Left cardiac atrium (tissue), 4 donors: ENCODE data around the gene ACAD9. TPM values are rescaled to one million over a fixed set of nuclear protein-coding genes. Genes with fewer than 3 reads are reported as not detected.
"Not testable (repeated sequence)": the region's sequence is repeated elsewhere in the genome, so short reads cannot be mapped to it uniquely, and the experiment has no call there.

ENCODE experiments used
- ATAC-seq, 2 donors: fragments of 200-7000 bp; cut with Tn5 transposase; one replicate each; pipeline ENCODE4 v1.9.1; 2020; ENCODE audit warnings: mild to moderate bottlenecking in 2 of 2, moderate library complexity in 2 of 2
- DNase-seq: peaks from one replicate; pipeline ENCODE4 v3.0.0-alpha.2; 2020
- intact Hi-C, 2 donors: fragments of 100-400 bp; cut with DNase I; formaldehyde crosslinking; loops; one replicate each; pipeline versions ENCODE4 v1.14.1 to v1.15.1; 2022 to 2023
- total RNA-seq, 2 donors: library from RNA; stranded (reverse); fragmentation: NEBNext Ultra II Directional; extraction: Animal tissue kit (Norgen Biotek cat#: 25700); gene quantifications; one replicate each; pipeline ENCODE4 v1.2.1, GENCODE V29; 2021
- donor health status: DM: no; HTN: yes; CAD: no.
- donor health status: DM: no; HTN: yes; CAD: no; lungs with severe emphysema.
- donor health status: DM: yes; HTN: yes; CAD: no.
- donor health status: Dilated cardiomyopathy.

Gene ACAD9
- total RNA-seq, 2 donors from 2014 or later, result 35.3 to 37.5 TPM

- DNase-seq (no peak), ATAC-seq (no peak)
- intact Hi-C loops, result loop anchor here in 1 of 2 donors (10.0 kb wide), 1 partner anchor 240 kb away; no protein-coding TSS in a partner anchor
These were observed 24.9 kb upstream of the ACAD9 start for GRCh38 chr3:128854475-128854874.

- ATAC-seq (peak; percentile 76 to 89), DNase-seq (no peak)
- intact Hi-C loops, result loop anchor here in 1 of 2 donors (10.0 kb wide), 1 partner anchor 241 kb away; no protein-coding TSS in a partner anchor
These were observed 23.9 kb upstream of the ACAD9 start for GRCh38 chr3:128855569-128855968.

GRCh38 chr3:128858167-128858566 lies 21.3 kb upstream of the ACAD9 start:
- no peak for DNase-seq
- intact Hi-C loops, result loop anchor here in 1 of 2 donors (10.0 kb wide), 1 partner anchor 243 kb away; no protein-coding TSS in a partner anchor
- ATAC-seq, result no peak

- ATAC-seq (no peak), DNase-seq (no peak)
- intact Hi-C loops, result loop anchor here in 1 of 2 donors (10.0 kb wide), 1 partner anchor 245 kb away; no protein-coding TSS in a partner anchor
These were observed 19.8 kb upstream of the ACAD9 start for GRCh38 chr3:128859630-128860029.

DNA sequence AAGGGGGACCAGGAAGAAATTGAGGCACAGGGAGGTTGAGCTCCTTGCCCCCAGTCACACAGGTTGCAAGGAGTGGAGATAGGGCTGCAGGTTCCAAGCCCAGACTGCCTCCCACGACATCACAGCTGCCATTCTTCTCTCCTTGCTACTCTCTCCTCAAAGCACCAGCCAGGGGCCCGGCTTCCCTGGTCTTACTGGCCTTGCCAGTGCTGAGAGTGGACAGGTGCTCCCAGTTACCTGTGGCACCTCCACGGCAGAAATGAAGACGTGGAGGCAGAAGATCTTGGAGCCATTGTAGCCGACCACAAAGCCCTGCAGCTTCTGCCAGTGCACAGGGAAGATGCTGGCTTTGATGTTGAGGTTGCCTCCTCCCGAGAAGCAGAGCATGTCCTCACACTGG lies 17.9 kb upstream of the ACAD9 start:
- DNase-seq (no peak), ATAC-seq (no peak)
- intact Hi-C loops, result no loop called here

DNA sequence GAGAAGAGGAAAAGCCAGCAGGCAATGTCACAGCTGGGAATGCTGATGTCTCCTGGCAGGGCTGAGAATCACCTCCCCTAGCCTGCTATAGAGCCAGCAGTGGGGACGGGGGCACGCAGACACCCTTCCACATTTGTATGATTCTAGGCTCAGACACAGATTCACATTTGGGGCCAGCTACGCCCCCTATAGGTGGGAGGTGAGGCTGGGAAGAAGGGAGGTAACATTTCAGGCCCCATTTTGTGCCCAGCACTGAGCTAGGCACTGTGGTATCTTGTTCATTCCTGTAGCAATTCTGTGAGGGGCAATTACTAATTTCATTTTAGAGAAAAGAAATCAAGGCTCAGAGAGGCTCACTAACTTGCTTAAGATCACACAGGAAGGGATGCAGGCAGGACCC lies 15.9 kb upstream of the ACAD9 start:
- DNase-seq, result no peak
- intact Hi-C loops, result no loop called here
- no peak for ATAC-seq

DNA sequence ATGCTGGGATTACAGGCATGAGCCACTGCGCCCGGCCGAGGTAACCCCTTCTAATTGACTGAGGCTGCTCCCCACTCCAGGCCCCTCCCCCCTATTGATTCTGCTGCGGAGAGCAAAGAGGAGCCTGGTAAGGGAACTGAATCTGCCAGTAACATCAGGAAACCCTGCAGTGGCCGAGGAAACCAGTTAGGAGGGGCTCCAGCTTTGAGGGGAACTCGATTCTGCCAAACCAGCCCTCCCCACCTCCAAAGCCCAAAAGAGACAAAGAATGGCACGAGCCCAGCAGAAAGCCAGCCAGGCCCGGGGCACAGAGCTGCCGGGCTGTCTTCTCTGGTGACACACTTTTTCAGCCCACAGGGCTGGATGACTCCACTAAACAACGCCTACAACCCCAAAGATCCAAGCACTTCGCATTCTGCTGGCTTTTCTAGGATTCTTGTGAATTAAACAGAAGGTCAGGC lies 15.0 kb upstream of the ACAD9 start:
- no peak for DNase-seq
- intact Hi-C loops, result no loop called here

DNA sequence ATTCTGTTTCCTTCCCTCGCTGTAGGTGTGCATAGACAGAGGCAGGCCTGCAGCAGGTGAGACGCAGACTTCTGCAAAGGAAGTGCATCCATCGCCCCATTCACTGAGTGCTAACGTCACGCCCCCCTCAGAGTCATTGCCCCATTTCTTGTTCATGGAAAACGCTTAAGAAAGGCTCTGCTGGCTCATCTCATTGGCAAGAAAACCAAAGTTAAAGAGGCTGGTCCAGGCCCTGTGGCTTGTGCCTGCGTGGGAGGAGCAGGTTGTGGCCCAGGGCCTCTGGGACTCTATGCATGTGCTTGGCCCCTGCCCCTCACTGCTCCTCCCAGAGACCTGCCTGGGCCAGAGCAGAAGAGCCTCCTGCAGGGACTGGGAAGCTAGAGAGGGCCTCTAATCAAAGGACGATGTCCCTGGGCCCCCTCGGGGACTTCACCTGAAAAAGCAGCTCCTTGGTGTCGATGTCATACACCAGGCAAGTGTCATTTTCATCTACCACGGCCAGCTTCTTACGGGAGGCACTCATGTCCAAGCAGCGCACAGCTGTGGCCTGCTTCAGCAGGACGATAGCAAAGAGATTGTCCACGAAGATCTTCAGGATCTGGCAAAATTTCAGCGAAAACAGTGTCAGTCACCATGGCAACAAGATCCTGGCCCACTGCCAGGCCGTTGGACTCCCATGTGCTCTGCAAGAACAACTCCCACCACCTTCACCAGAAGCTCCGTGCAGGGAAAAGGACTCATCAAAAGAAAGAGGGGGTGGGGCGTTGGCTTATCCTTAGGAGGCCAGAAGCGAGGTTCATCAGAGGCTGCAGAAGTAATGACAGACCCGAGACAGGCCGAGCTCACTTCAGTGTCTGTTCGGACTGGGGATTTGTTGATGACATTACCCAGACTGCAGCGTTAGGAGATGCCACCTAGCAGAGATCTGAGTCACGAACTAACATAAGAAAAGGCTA lies 14.3 kb upstream of the ACAD9 start:
- intact Hi-C loops, result not testable (repeated sequence)
- DNase-seq, result peak; percentile 39
- ATAC-seq, result peak; percentile 54 to 86

More for the DNA sequence above, 15.0 kb upstream of the ACAD9 start:
- ATAC-seq, result peak; percentile 42 to 67

- DNase-seq (no peak), ATAC-seq (no peak)
- intact Hi-C loops, result no loop called here
These were observed 12.0 kb upstream of the ACAD9 start for GRCh38 chr3:128867200-128868125.

- ATAC-seq (no peak), DNase-seq (no peak)
- intact Hi-C loops, result no loop called here
These were observed 9.1 kb upstream of the ACAD9 start for GRCh38 chr3:128870347-128870746.

DNA sequence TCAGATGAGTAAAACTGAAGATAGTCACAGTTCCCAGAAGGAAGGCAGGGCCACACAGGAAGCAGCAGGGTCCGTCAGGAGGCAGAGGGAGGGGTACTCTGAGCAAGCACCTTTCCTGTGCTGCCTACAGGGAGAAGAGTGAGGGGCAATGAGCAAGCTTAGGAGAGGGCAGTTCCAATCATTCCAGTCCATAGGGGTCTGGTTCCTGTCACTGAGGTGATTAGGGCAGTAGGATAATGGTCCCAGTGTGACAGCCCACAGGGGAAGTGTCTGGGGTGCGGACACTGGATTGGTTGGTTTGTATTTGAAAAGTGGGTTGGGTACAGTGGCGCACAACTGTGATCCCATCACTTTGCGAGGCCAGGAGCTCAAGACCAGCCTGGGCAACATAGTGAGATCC lies 7.1 kb upstream of the ACAD9 start:
- intact Hi-C loops, result no loop called here
- ATAC-seq (no peak), DNase-seq (no peak)

- ATAC-seq, result no peak
- DNase-seq, result no peak
- intact Hi-C loops, result no loop called here
These were observed 6.7 kb upstream of the ACAD9 start for GRCh38 chr3:128872744-128873143.

DNA sequence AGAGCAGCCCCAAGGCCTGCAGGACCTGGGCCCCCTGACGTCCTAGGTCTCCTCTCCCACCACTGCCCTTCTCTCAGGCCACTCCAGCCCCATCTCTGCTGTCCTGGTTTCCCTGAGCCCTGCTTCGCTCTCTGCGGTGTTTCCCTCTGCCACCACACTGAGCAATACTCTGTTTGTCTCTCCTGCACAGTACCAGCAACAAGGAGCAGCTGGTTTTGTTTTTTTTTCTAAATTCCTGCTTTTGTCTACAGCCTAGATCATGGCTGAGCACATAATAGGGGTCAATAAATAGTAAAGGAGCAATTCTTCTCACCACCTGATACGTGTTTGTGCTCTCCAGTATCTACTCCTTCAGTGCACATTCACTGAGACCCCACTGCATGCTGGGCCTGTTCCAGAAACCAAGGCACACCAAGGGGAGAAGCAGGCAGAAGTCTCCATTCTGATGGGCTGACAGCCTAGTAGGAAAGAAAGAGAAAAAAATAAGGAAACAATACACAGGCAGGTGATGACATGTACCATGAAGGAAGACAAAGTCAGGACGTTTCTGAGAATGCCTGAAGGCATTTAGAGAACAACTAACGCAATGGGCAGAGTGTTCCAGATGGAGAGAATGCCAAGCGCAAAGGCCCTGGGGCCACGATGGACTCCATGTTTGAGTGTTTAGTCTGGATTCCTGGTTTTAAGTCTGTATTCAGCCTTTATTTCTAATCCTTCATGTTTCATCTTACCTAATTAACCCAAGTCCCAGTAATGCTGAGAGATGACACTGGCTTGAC lies 6.0 kb upstream of the ACAD9 start:
- intact Hi-C loops, result no loop called here
- ATAC-seq, result no peak
- no peak for DNase-seq

- intact Hi-C loops, result loop anchor here in 1 of 2 donors (5.0 kb wide), 1 partner anchor 152 kb away; no protein-coding TSS in a partner anchor
- DNase-seq (no peak), ATAC-seq (no peak)
These were observed 4.8 kb upstream of the ACAD9 start for GRCh38 chr3:128874481-128875180.

GRCh38 chr3:128875556-128876120 lies 3.8 kb upstream of the ACAD9 start:
- intact Hi-C loops, result loop anchor here in 1 of 2 donors (5.0 kb wide), 1 partner anchor 153 kb away; no protein-coding TSS in a partner anchor
- ATAC-seq (no peak), DNase-seq (peak; percentile 33)

DNA sequence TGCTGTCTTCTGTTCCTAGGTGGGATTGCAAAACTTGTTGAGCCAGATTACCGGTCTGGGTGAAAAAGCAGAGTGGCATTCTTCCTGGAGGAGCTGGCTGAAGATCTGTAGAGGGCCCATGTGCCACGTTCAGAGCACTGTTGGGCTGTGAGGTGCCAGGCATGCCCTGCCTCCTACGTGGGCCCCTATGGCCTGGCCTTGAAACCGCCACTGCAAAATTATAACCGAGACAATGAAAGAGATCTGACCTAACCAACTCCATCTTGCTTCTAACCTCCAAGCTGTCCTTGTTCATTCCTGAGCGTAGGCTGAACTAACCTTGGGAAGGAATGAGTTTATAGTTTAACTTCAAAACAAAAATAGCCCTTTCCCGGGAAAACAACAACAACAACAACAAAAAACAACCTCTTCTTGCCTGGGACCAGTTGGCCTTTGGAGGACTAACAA lies 1.4 kb upstream of the ACAD9 start:
- intact Hi-C loops, result loop anchor here in 1 of 2 donors (5.0 kb wide), 1 partner anchor 156 kb away; no protein-coding TSS in a partner anchor

GRCh38 chr3:128878556-128879124 lies 780 bp upstream of the ACAD9 start:
- no peak for DNase-seq
- intact Hi-C loops, result loop anchor here in 1 of 2 donors (5.0 kb wide), 1 partner anchor 156 kb away; no protein-coding TSS in a partner anchor
- ATAC-seq, result peak; percentile 54 to 76

More for the DNA sequence above, 1.4 kb upstream of the ACAD9 start:
- no peak for DNase-seq
- ATAC-seq, result no peak
